GM18861 (cell line): ENCODE data around the gene C16orf96.

ENCODE experiments used
- ATAC-seq: cut with Tn5 transposase; IDR thresholded peaks from one replicate; pipeline ENCODE4 v1.9.1; 2021; ENCODE audit not compliant: unreplicated experiment

C16orf96 gene

GRCh38 chr16:4556112-4556511 is at the start of gene C16orf96:
C16orf96 (plus strand) TSS chr16:4556340; CDS start chr16:4556490, 150 bp downstream.
- ATAC-seq, result no peak

DNA sequence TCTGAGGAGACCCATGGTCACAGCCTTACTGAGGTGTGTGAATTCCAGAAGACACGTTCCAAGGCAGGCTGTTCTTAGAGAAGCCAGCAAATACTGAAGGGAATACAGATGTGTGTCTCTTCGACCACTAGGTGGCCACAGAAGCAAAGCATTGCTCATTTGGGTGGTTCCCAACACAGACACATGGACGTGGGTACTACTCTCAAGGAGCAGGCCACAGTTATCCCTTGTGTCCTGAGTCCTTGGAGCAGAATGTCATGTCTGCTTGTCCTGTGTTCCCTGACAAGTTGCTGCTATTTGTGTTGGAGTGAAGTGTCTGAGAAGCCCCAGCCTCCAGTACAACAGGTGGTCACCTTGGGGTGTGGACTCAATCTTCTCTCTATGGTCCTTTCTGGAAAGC is 49.7 kb upstream of the C16orf96 start:
- ATAC-seq, result no peak

- no peak for ATAC-seq
Measured at GRCh38 chr16:4507588-4508345, 48.4 kb upstream of the C16orf96 start.

DNA sequence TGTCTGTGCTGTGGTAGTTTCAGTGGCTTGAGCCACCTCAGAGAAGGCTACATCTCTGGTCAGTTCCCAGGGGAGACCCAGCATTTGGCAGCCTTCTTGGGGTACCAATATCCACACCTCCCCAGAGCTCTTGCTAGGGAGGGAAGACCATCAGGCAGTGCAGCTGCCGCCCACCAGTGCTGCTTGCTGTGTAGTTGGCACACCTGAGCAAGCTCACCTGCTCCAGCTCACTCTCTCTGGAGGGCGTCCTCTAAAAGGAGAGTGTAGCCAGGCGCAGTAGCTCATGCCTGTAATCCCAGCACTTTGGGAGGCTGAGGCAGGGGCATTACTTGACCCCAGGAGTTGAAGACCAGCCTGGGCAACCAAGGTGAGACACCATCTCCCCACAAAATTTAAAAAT is 47.3 kb upstream of the C16orf96 start:
- no peak for ATAC-seq

GRCh38 chr16:4509420-4509819 is 46.7 kb upstream of the C16orf96 start:
- ATAC-seq, result no peak

DNA sequence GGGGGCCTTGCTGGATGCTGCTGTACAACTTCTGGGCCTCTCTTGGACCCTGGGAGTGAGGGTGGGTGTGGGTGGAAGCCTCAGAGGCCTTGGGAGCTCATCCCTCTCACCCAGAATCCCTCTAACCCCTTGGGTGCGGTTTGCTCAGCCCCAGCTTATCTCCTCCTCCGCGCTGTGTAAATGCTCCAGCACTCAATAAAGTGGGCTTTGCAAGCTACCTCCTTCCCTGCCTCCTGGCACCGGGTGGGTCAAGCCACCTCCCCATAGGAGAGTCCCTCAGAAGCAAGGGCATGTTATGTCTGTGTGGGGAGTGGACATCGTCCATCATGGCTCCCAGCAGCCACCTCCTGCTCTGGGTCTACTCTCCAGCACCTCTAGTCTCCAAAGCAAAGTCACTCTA is 46.0 kb upstream of the C16orf96 start:
- ATAC-seq, result no peak

GRCh38 chr16:4510747-4511426 is 45.3 kb upstream of the C16orf96 start:
- ATAC-seq, result no peak

DNA sequence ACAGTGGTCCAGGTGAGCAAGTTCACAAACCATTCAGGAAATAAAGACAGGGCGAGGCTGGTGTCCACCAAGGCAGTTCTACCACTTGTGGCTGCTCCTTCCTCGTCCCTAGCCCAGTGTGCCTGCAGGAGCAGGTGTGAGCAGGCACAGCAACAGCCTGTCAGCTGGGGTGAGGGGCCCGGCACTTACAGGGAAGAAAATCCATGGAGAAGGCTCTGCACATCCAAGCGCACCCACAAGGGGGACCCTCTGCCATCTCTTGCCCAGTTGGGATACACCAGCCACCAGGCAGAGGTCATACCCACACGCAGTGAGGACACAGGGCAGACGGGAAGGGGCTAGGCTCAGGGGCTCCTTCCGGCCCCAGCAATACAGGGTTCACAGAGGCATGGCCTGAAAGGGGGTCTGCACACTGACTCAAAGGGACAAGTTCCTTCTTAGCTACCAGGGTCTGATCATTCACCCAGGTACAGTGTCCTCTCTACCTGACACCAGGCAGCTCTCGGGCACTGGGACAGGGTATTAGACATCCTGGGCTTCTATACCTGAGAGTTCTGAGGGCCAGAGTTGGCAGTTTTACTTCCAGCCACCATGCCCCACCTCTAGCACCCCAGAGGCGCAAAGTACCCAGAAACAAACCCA is 44.6 kb upstream of the C16orf96 start:
- ATAC-seq, result no peak

DNA sequence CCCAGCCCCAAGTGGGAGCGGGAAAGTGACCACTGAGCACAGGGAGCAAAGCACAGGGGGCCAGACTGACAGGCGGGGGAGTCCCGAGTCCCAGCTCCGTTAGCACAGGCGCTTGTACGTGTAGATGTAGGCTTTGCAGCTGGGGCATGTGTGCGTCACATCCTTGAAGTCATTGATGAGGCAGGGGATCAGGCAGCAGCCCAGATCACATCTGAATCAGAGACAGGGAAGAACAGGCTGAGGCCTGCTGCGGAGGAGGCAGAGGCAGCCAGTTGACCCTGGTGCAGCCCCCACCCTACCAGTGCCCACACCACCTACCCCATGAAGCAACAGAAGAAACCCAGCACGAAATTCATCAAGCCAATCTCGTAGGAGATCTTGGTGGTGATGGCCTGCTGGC is 43.7 kb upstream of the C16orf96 start:
- no peak for ATAC-seq

GRCh38 chr16:4513086-4513860 is 42.9 kb upstream of the C16orf96 start:
- ATAC-seq, result no peak

DNA sequence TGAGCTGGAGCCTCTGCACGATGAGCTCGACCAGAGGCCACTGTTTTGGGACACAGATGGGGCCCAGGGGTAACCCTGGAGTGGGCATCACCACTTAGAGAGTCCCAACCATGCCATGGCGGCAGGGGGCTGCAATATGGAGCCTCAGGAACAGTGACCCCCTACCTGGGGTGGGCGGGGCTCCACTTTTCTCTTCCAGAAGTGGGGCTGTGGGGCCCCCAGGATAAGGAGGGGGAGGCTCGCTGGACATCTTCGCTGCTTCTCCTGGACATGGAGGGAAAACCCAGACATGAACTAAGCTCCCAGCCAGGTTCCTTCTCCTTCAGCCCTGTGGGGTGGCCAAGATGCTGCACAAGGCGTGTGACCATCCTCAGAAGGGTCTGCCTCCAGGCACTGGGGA is 42.3 kb upstream of the C16orf96 start:
- ATAC-seq, result no peak

DNA sequence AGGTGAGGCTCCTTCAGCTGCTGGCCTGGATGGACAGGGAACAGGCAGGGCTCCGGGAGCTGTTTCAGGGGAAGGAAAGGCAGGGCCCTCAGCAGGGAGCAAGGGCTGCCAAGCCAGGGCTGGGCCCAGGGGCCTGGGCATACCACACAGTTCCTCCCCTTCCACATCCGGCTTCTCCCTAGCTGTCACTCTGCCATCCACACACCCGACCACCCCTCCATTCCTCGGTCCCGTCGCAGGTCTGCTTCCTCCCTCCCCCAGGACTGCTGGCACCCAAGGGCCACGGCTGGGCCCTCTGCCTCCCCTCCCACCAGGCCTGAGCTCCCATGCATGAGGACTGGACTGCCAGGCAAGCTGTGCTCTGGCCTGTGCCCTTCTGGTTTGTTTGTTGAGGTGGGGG is 41.5 kb upstream of the C16orf96 start:
- ATAC-seq, result no peak

DNA sequence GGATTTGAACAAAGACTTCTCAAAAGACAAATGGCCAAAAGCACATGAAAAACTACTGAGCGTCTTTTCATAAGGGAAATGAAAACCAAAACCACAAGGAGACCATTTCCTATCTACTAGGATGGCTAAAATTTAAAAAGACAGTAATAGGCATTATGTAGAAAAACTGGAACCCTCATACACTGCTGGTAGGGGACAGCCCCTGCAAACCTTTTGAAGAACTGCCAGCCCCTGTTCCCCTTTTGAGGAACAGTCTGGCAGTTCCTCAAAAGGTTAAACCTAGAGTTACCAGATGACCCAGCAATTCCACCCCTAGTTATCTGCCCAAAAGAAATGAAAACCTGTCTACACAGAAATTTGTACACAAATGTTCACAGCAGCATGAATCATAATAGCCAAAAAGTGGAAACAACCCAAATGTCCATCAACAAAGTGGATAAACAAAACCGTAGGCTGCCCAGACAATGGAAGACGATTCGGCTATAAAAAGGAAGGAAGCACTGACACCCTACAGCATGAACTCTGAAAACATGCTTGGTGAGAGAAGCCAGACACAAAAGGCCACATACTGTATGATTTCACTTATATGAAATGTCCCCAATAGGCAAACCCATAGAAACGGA is 40.4 kb upstream of the C16orf96 start:
- peak; percentile 59 for ATAC-seq

- no peak for ATAC-seq
Measured at GRCh38 chr16:4517812-4518680, 38.1 kb upstream of the C16orf96 start.

DNA sequence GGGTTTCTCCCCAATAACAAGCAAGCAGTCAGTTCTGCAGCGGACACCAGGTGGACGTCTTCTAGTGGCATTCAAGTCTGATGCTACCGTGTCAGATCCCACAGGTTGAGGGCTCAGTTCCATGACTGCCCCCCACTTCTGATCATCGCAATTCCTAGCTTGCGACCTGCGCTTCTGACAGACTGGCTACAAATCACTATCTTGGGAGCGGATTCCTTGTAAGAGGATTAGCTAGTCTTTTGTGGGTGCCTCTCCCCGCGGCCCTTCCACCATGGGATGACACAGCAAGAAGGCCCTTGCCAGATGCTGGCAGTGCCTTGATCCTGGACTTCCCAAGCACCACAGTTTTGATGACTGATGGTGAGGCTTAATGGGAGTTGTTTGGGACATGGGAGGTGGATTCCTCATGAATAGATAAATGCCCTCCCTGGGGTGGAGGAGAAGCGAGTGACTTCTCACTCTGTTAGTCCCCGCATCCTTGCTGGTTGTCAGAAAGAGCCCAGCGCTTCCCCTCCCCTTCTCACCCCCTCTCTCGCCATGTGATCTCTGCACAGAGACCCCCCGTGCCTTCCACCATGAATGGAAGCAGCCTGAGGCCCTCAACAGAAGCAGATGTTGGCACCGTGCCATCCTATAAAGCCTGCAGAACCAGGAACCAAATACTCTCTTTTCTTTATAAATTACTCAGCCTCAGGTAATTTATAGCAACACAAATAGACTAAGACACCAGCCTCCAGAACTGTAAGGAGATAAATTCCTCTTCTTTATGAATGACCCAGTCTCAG is 36.7 kb upstream of the C16orf96 start:
- ATAC-seq, result no peak

DNA sequence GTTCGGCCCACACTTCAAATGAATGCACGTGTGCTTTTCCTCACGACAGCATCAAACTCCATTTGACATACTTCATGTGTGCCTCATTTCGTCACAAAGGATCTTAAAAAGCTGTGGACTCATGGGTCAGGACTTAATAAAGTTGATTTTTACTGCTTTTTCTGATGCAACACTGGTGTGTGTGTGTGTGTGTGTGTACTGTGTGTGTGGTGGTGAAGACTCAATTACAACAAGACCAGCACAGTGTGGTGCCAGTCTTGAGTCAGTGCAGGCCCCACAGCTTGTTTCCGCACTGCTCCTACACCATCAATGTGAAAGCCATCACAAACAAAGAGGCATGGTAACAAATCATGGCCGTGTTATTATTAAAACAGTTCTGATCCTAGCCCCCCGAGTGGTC is 35.2 kb upstream of the C16orf96 start:
- no peak for ATAC-seq

DNA sequence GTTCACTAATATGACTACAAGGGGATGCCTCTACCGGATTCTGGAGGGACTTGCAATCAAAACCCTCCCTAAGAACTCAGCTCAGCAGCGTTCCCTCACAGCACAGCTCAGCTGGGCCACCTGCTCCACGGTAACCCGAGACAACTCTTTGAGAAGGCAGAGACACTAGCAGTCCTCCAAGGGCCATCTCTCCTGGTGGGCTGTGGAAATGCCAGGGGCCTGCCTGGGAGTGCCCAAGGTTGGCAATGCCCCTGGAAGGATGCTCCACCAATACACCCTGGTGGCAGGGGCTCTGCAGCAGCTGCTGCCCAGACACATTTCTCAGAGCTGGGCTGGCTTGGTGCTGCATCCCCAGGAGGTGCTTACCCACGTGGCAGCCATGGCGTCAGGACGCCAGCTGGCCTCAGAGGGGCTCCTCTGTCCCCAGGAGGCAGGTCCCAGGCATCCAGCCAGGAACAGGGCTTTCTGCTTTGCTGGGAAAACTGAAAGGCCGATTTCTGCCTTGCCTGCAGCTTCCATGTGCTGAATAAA is 34.0 kb upstream of the C16orf96 start:
- ATAC-seq, result no peak

- ATAC-seq, result no peak
Measured at GRCh38 chr16:4523686-4524085, 32.5 kb upstream of the C16orf96 start.

- ATAC-seq, result no peak
Measured at GRCh38 chr16:4524571-4524970, 31.6 kb upstream of the C16orf96 start.
